ENCODE data around the gene CACNA1G. TPM values are rescaled to one million over a fixed set of nuclear protein-coding genes. Genes with fewer than 3 reads are reported as not detected.
A peak's percentile ranks its signal among the peaks of the same experiment; 100 is the strongest.

CACNA1G gene
- total RNA-seq, 1 donor from 2014 or later = not detected

- Histone ChIP-seq H3K4me3 (ENCODE audit: low read depth, low read length) (peak overlapping the region; percentile 55), H3K36me3 (ENCODE audit: control insufficient read depth, insufficient read depth, low read length) (no peaks in the 10 kb centered on the region), H3K27me3 (ENCODE audit: control insufficient read depth, insufficient read depth, low read length) (no peaks in the 10 kb centered on the region)
- no peak for TF ChIP-seq CTCF (IDR thresholded peaks at IDR 0.05; ENCODE audit: insufficient read depth, low read length, poor library complexity, severe bottlenecking)
- no peak for DNase-seq (ENCODE audit: low read depth)
Observed at GRCh38 chr17:50635732-50635981, 75.1 kb downstream of the CACNA1G start.

- Histone ChIP-seq H3K4me3 (ENCODE audit: low read depth, low read length) (no peak overlapping the region), H3K36me3 (ENCODE audit: control insufficient read depth, insufficient read depth, low read length) (no peaks in the 10 kb centered on the region), H3K27me3 (ENCODE audit: control insufficient read depth, insufficient read depth, low read length) (no peaks in the 10 kb centered on the region)
- no peak for TF ChIP-seq CTCF (IDR thresholded peaks at IDR 0.05; ENCODE audit: insufficient read depth, low read length, poor library complexity, severe bottlenecking)
- no peak for DNase-seq (ENCODE audit: low read depth)
Observed at GRCh38 chr17:50635982-50636803, 75.7 kb downstream of the CACNA1G start.

GRCh38 chr17:50636804-50637195 lies 76.3 kb downstream of the CACNA1G start:
- H3K4me3 ChIP-seq (ENCODE audit: low read depth, low read length) = no peak overlapping the region
- no peak for TF ChIP-seq CTCF (IDR thresholded peaks at IDR 0.05; ENCODE audit: insufficient read depth, low read length, poor library complexity, severe bottlenecking)
- DNase-seq (ENCODE audit: low read depth) = no peak
- H3K27me3 ChIP-seq (ENCODE audit: control insufficient read depth, insufficient read depth, low read length) = no peaks in the 10 kb centered on the region
- H3K36me3 ChIP-seq (ENCODE audit: control insufficient read depth, insufficient read depth, low read length) = no peaks in the 10 kb centered on the region

- H3K36me3 ChIP-seq (ENCODE audit: control insufficient read depth, insufficient read depth, low read length) = no peaks in the 10 kb centered on the region
- no peak overlapping the region for H3K4me3 ChIP-seq (ENCODE audit: low read depth, low read length)
- no peaks in the 10 kb centered on the region for H3K27me3 ChIP-seq (ENCODE audit: control insufficient read depth, insufficient read depth, low read length)
- TF ChIP-seq CTCF (IDR thresholded peaks at IDR 0.05; ENCODE audit: insufficient read depth, low read length, poor library complexity, severe bottlenecking) = no peak
- no peak for DNase-seq (ENCODE audit: low read depth)
Observed at GRCh38 chr17:50637829-50638605, 77.5 kb downstream of the CACNA1G start.

- Histone ChIP-seq H3K4me3 (ENCODE audit: low read depth, low read length) (no peak overlapping the region), H3K36me3 (ENCODE audit: control insufficient read depth, insufficient read depth, low read length) (no peaks in the 10 kb centered on the region), H3K27me3 (ENCODE audit: control insufficient read depth, insufficient read depth, low read length) (no peaks in the 10 kb centered on the region)
- no peak for TF ChIP-seq CTCF (IDR thresholded peaks at IDR 0.05; ENCODE audit: insufficient read depth, low read length, poor library complexity, severe bottlenecking)
- no peak for DNase-seq (ENCODE audit: low read depth)
Observed at GRCh38 chr17:50638606-50638965, 78.1 kb downstream of the CACNA1G start.
